Upper lobe of left lung (tissue), 6 donors: ENCODE measurements around the gene COL8A1. TPM values are rescaled to one million over a fixed set of nuclear protein-coding genes. Genes with fewer than 3 reads are reported as not detected.

Experiments
- ATAC-seq, 2 donors: fragments of 200-7000 bp; cut with Tn5 transposase; one replicate each; pipeline ENCODE4 v1.9.1; 2022; ENCODE audit warnings: mild to moderate bottlenecking in 2 of 2, moderate library complexity in 2 of 2; ENCODE audit not compliant: low FRiP score in 2 of 2
- DNase-seq, 2 donors: peaks; one replicate each; pipeline ENCODE4 v3.0.0-alpha.2; 2019 to 2020
- H3K27ac ChIP-seq, 4 donors: fragments of 200-600 bp; sonication (generic); one replicate each; pipeline ENCODE4 v1.5.1; 2016 to 2019
- H3K27me3 ChIP-seq, 4 donors: fragments of 200-600 bp; sonication (generic); one replicate each; pipeline ENCODE4 v1.5.1; 2017 to 2019
- H3K36me3 ChIP-seq, 4 donors: fragments of 200-600 bp; sonication (generic); one replicate each; pipeline ENCODE4 v1.5.1; 2016 to 2019
- H3K4me1 ChIP-seq, 4 donors: fragments of 200-600 bp; sonication (generic); one replicate each; pipeline ENCODE4 v1.5.1; 2018 to 2019
- H3K4me3 ChIP-seq, 4 donors: fragments of 200-600 bp; sonication (generic); one replicate each; pipeline ENCODE4 v1.5.1; 2017 to 2019; ENCODE audit warnings: mild to moderate bottlenecking in 2 of 4, moderate library complexity in 1 of 4
- H3K9me3 ChIP-seq, 4 donors: fragments of 200-600 bp; sonication (generic); one replicate each; pipeline ENCODE4 v1.5.1; 2018 to 2019
- EP300 ChIP-seq, 4 donors: sonication (generic); formaldehyde crosslinking; IDR thresholded peaks; one replicate each; pipeline ENCODE4 v1.5.1; 2017; ENCODE audit warnings: antibody characterized with exemption in 4 of 4, control low read depth in 2 of 4
- POLR2A ChIP-seq, 4 donors: fragments of 450-650 bp; IDR thresholded peaks; one replicate each; pipeline ENCODE4 v1.5.1; 2016 to 2017; ENCODE audit warnings: antibody characterized with exemption in 4 of 4, mild to moderate bottlenecking in 2 of 4
- POLR2AphosphoS5 ChIP-seq, 2 donors: sonication (generic); formaldehyde crosslinking; IDR thresholded peaks; one replicate each; pipeline ENCODE4 v1.5.1; 2017; ENCODE audit warnings: antibody characterized with exemption in 2 of 2
- WGBS, 2 donors: methylation state at CpG; one replicate each; pipeline ENCODE4 v1.1.5; 2017 to 2018; 5-methylcytosine and 5-hydroxymethylcytosine counted together
- total RNA-seq, 6 donors: library from RNA; depleted of rRNA in 4 of 6; stranded (reverse); fragments of >200 nt in 4 of 6; gene quantifications; one replicate each; pipeline versions ENCODE4 v1.1.0 to v1.2.1, GENCODE V29; 2016 to 2021
- TF ChIP-seq, protein P1 (sequence below), 6 experiments: fragments of 450-650 bp in 4 of 6; fragments of 200-600 bp in 2 of 6; sonication (generic) in 2 of 6; IDR thresholded peaks; one replicate each; pipeline ENCODE4 v1.5.1; 2016 to 2019; ENCODE audit warnings: antibody characterized with exemption in 6 of 6
- donor health status: DM: no; HTN: no; CAD: no; lungs with moderate emphysema.
- donor health status: DM: no; HTN: yes; CAD: no; lungs with severe emphysema.

COL8A1 gene
- total RNA-seq, 6 donors from 2014 or later = 22.0 to 209 (median 115) TPM

DNA sequence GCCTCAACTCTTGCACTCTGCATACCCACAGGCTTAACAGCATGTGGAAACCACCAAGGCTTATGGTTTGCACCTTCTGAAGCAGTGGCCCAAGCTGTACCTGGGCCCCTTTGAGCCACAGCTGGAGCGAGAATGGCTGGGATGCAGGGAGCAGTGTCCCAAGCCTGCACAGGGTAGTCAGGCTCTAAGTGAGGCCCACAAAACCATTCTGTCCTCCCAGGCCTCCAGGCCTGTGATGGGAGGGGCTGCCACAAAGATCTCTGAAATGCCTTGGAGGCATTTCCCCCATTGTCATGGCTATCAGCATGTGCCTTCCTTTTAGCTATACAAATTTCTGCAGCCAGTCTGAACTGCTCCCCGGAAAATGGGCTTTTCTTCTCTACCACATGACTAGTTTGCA, 166.8 kb downstream of the COL8A1 start:
- no peak for ATAC-seq
- DNase-seq = no peak
- no peaks in the 10 kb centered on the region for H3K27me3 ChIP-seq
- H3K4me1 ChIP-seq = no peaks in the 10 kb centered on the region
- no peak overlapping the region for H3K4me3 ChIP-seq
- H3K36me3 ChIP-seq = no peaks in the 10 kb centered on the region
- peaks cover 4 to 17% (median 8%) of the 10 kb centered on the region in 4 donors for H3K9me3 ChIP-seq
- TF ChIP-seq, protein P1, sequence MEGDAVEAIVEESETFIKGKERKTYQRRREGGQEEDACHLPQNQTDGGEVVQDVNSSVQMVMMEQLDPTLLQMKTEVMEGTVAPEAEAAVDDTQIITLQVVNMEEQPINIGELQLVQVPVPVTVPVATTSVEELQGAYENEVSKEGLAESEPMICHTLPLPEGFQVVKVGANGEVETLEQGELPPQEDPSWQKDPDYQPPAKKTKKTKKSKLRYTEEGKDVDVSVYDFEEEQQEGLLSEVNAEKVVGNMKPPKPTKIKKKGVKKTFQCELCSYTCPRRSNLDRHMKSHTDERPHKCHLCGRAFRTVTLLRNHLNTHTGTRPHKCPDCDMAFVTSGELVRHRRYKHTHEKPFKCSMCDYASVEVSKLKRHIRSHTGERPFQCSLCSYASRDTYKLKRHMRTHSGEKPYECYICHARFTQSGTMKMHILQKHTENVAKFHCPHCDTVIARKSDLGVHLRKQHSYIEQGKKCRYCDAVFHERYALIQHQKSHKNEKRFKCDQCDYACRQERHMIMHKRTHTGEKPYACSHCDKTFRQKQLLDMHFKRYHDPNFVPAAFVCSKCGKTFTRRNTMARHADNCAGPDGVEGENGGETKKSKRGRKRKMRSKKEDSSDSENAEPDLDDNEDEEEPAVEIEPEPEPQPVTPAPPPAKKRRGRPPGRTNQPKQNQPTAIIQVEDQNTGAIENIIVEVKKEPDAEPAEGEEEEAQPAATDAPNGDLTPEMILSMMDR (IDR thresholded peaks at IDR 0.05) = no peak
- TF ChIP-seq POLR2AphosphoS5 (IDR thresholded peaks at IDR 0.05) (no peak), POLR2A (IDR thresholded peaks at IDR 0.05) (no peak), EP300 (IDR thresholded peaks at IDR 0.05) (no peak)
- H3K27ac ChIP-seq = no peak overlapping the region
- WGBS, 2 donors = 97 to 100% methylated on average over 1 to 2 of the region's 2 CpGs

- 50 to 52% methylated on average over 4 of the region's 4 CpGs for WGBS, 2 donors
Observed at GRCh38 chr3:99808163-99808794, 169.9 kb downstream of the COL8A1 start.

GRCh38 chr3:99809565-99809964, 171.2 kb downstream of the COL8A1 start:
- Histone ChIP-seq H3K36me3 (no peaks in the 10 kb centered on the region), H3K4me1 (no peaks in the 10 kb centered on the region), H3K4me3 (no peak overlapping the region), H3K27ac (no peak overlapping the region), H3K27me3 (no peaks in the 10 kb centered on the region), H3K9me3 (peaks cover 4 to 11% (median 7%) of the 10 kb centered on the region in 4 donors)
- no peak for DNase-seq
- no peak for ATAC-seq
- no peak for TF ChIP-seq EP300 (IDR thresholded peaks at IDR 0.05)
- no peak for TF ChIP-seq POLR2AphosphoS5 (IDR thresholded peaks at IDR 0.05)
- TF ChIP-seq, protein P1 (IDR thresholded peaks at IDR 0.05) = no peak
- no peak for TF ChIP-seq POLR2A (IDR thresholded peaks at IDR 0.05)
- WGBS, 2 donors = 89 to 93% methylated on average over 2 of the region's 2 CpGs

More at GRCh38 chr3:99808163-99808794, 169.9 kb downstream of the COL8A1 start:
- DNase-seq (peak in 1 of 2 donors; percentile 51), ATAC-seq (peak; percentile 51 to 75)
- Histone ChIP-seq H3K4me1 (no peaks in the 10 kb centered on the region), H3K9me3 (peaks cover 4 to 17% (median 8%) of the 10 kb centered on the region in 4 donors), H3K36me3 (no peaks in the 10 kb centered on the region), H3K4me3 (no peak overlapping the region), H3K27ac (no peak overlapping the region), H3K27me3 (no peaks in the 10 kb centered on the region)
- TF ChIP-seq EP300 (IDR thresholded peaks at IDR 0.05) (no peak), POLR2AphosphoS5 (IDR thresholded peaks at IDR 0.05) (no peak), POLR2A (IDR thresholded peaks at IDR 0.05) (no peak)
- TF ChIP-seq, protein P1 (IDR thresholded peaks at IDR 0.05) = peak in 5 of 6 experiments; percentile 54 to 76 (median 59)

DNA sequence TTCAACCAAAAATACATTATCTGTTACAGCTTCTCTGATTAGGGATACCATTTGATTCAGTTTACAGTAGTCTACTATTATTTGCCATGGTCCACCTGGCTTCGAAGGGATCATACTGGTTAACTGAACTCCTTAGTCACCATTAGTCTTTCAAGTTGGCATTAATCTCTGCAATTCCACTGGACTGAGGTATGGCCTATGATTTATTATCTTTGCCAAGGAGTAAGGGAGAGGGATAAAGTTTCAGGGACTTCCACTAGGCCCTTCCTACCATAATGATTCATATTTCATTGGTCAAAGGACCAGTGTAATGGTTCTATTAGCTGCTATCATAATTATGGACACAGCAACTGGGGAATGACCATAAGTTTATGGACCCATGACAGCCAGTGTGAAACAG, 172.0 kb downstream of the COL8A1 start:
- TF ChIP-seq POLR2AphosphoS5 (IDR thresholded peaks at IDR 0.05) (no peak), EP300 (IDR thresholded peaks at IDR 0.05) (no peak), POLR2A (IDR thresholded peaks at IDR 0.05) (no peak)
- TF ChIP-seq, protein P1 (IDR thresholded peaks at IDR 0.05) = no peak
- no peak for DNase-seq
- 93 to 94% methylated on average over 1 of the region's 1 CpG for WGBS, 2 donors
- H3K4me3 ChIP-seq = no peak overlapping the region
- ATAC-seq = no peak
- peaks cover 0 to 3% (median 0%) of the 10 kb centered on the region in 4 donors for H3K9me3 ChIP-seq
- H3K27ac ChIP-seq = no peak overlapping the region
- H3K36me3 ChIP-seq = no peaks in the 10 kb centered on the region
- H3K4me1 ChIP-seq = no peaks in the 10 kb centered on the region
- H3K27me3 ChIP-seq = no peaks in the 10 kb centered on the region

- Histone ChIP-seq H3K27me3 (no peaks in the 10 kb centered on the region), H3K4me3 (peak overlapping the region; percentile 53 to 78 (median 64)), H3K27ac (peak overlapping the region; percentile 86 to 91 (median 87)), H3K36me3 (no peaks in the 10 kb centered on the region), H3K4me1 (peaks cover 8 to 16% (median 13%) of the 10 kb centered on the region in 4 donors), H3K9me3 (no peaks in the 10 kb centered on the region)
- ATAC-seq (no peak), DNase-seq (no peak)
- 1 to 5% methylated on average over 15 of the region's 15 CpGs for WGBS, 2 donors
- no peak for TF ChIP-seq POLR2AphosphoS5 (IDR thresholded peaks at IDR 0.05)
- no peak for TF ChIP-seq POLR2A (IDR thresholded peaks at IDR 0.05)
- TF ChIP-seq EP300 (IDR thresholded peaks at IDR 0.05) = no peak
- TF ChIP-seq, protein P1 (IDR thresholded peaks at IDR 0.05) = no peak
Observed at GRCh38 chr3:99817047-99817436, 178.6 kb downstream of the COL8A1 start.
